Measurements from ENCODE around the gene PKN1. TPM values are rescaled to one million over a fixed set of nuclear protein-coding genes. Genes with fewer than 3 reads are reported as not detected.

The PKN1 gene
- total RNA-seq, 1 donor from 2014 or later, result 153 TPM

GRCh38 chr19:14517840-14518505 is 84.9 kb downstream of the PKN1 start, which contains the start of gene DNAJB1:
Gene DNAJB1, minus strand, starts transcription at chr19:14518397. Its CDS starts 48 bp downstream, at chr19:14518349.
- DNase-seq (ENCODE audit: low read depth), result no peak
- no peak for TF ChIP-seq CTCF (conservative IDR thresholded peaks at IDR 0.05; ENCODE audit: low read depth, low read length)
- H3K4me3 ChIP-seq (ENCODE audit: low read depth, low read length), result peak within 1 kb of the TSS; percentile 82

GRCh38 chr19:14519245-14519859 is 86.2 kb downstream of the PKN1 start:
- H3K4me3 ChIP-seq (ENCODE audit: low read depth, low read length), result no peak overlapping the region
- TF ChIP-seq CTCF (conservative IDR thresholded peaks at IDR 0.05; ENCODE audit: low read depth, low read length), result no peak
- DNase-seq (ENCODE audit: low read depth), result no peak

GRCh38 chr19:14519860-14520407 is 86.8 kb downstream of the PKN1 start:
- TF ChIP-seq CTCF (conservative IDR thresholded peaks at IDR 0.05; ENCODE audit: low read depth, low read length), result no peak
- DNase-seq (ENCODE audit: low read depth), result peak; percentile 93
- H3K4me3 ChIP-seq (ENCODE audit: low read depth, low read length), result no peak overlapping the region

- no peak for TF ChIP-seq CTCF (conservative IDR thresholded peaks at IDR 0.05; ENCODE audit: low read depth, low read length)
- no peak for DNase-seq (ENCODE audit: low read depth)
- H3K4me3 ChIP-seq (ENCODE audit: low read depth, low read length), result no peak overlapping the region
Observed at GRCh38 chr19:14520543-14520942, 87.4 kb downstream of the PKN1 start.

Other genes starting within 250 kb of the PKN1 start
- gene ADGRL1, start 227.1 kb upstream of the PKN1 start, total RNA-seq, result 1.4 and 3.3 TPM in 2 replicates
- gene ADGRE5, start 51.9 kb upstream of the PKN1 start, total RNA-seq, result 37.5 and 76.3 TPM in 2 replicates
- 113 and 255 TPM in 2 replicates for gene DDX39A, start 14.0 kb upstream of the PKN1 start, total RNA-seq
- 4.5 and 16.4 TPM in 2 replicates for gene PTGER1, start 42.0 kb downstream of the PKN1 start, total RNA-seq
- gene GIPC1, start 62.8 kb downstream of the PKN1 start, total RNA-seq, result 208 and 218 TPM in 2 replicates
- 83.3 and 116 TPM in 2 replicates for gene DNAJB1, start 85.1 kb downstream of the PKN1 start, total RNA-seq
- 57.7 and 95.3 TPM in 2 replicates for gene TECR, start 96.3 kb downstream of the PKN1 start, total RNA-seq
- 400 and 402 TPM in 2 replicates for gene NDUFB7, start 138.8 kb downstream of the PKN1 start, total RNA-seq
- gene CLEC17A, start 149.8 kb downstream of the PKN1 start, total RNA-seq, result not detected in 2 replicates
- not detected in 2 replicates for gene ADGRE3, start 241.5 kb downstream of the PKN1 start, total RNA-seq